ENCODE measurements around the gene GSTM3. TPM values are rescaled to one million over a fixed set of nuclear protein-coding genes. Genes with fewer than 3 reads are reported as not detected.

The GSTM3 gene
- total RNA-seq: 100 to 1,000 TPM in 3 of 4 donors, 10 to 100 TPM in 1; 61.1 to 162 (median 132) TPM

DNA sequence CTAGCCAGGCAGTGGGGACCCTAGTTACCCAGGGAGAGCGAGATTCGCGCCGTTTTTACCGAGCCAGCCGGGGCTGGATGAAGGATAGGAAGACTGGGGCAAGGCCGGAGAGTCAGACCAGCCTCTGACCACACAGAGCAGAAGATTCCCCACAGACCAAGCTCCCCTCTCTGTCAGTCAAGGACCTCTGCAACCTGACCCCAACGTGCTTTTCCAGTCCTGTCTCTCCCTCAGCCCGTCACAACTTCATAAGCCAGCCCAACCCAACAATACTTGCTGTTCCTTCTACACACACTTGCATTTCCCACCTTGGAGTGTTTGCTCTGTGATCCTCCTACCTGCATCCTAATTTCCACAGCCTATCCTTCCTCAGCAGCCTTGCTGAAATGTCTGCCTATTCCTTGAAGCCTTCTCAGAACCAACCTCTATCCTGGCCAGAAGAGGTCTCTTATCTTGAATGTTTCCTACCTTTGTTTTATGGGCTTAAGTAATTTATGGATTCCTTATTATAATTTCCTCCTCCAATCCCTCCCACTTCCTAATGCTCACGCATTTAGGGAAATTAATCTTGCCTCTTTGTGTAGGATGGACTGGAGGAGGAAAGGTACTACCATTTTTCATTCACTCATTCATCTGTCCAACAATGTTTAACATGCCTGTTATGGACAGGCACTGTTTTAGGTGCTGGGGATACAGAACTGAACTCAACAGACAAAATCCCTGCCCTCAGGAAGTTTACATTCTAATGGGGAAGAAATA, at the start of gene GSTM3:
GSTM3 (minus strand) TSS at position 424 of the 759 bp plus-strand sequence. CDS start 751 bp downstream, outside the sequence.
- Histone ChIP-seq H3K4me1 (peaks cover 6 to 9% of the 10 kb centered on the region in 2 donors), H3K36me3 (peaks cover 0 to 11% of the 10 kb centered on the region in 2 donors), H3K4me3 (replicated peaks in 1 of 3) (peak within 1 kb of the TSS; percentile 23 to 85 (median 60)), H3K27ac (peak within 1 kb of the TSS; percentile 39 to 74 (median 56)), H3K9me3 (no peaks in the 10 kb centered on the region), H3K27me3 (no peaks in the 10 kb centered on the region)
- WGBS, 2 donors: 4 to 20% methylated on average over 9 to 10 of the region's 10 CpGs
- TF ChIP-seq CTCF (IDR thresholded peaks at IDR 0.05): no peak
- no peak for TF ChIP-seq POLR2A (IDR thresholded peaks at IDR 0.05)
- intact Hi-C loops (cut with DNase I): no loop called here
- DNase-seq: no peak

- Histone ChIP-seq H3K4me1 (peaks cover 26 to 55% of the 10 kb centered on the region in 2 donors), H3K27ac (no peak overlapping the region), H3K36me3 (no peaks in the 10 kb centered on the region), H3K4me3 (replicated peaks in 1 of 3) (no peak overlapping the region), H3K9me3 (no peaks in the 10 kb centered on the region), H3K27me3 (no peaks in the 10 kb centered on the region)
- no peak for DNase-seq
- intact Hi-C loops (cut with DNase I): no loop called here
- no peak for TF ChIP-seq CTCF (IDR thresholded peaks at IDR 0.05)
- 82 to 100% methylated on average over 2 of the region's 2 CpGs for WGBS, 2 donors
Observed at GRCh38 chr1:109790329-109790728, 49.5 kb upstream of the GSTM3 start.

- Histone ChIP-seq H3K4me1 (peaks cover 26 to 55% of the 10 kb centered on the region in 2 donors), H3K9me3 (no peaks in the 10 kb centered on the region), H3K4me3 (replicated peaks in 1 of 3) (no peak overlapping the region), H3K27me3 (no peaks in the 10 kb centered on the region), H3K27ac (no peak overlapping the region), H3K36me3 (no peaks in the 10 kb centered on the region)
- intact Hi-C loops (cut with DNase I): no loop called here
- WGBS, 2 donors: 88 to 90% methylated on average over 9 of the region's 9 CpGs
- no peak for TF ChIP-seq POLR2A (IDR thresholded peaks at IDR 0.05)
- no peak for TF ChIP-seq CTCF (IDR thresholded peaks at IDR 0.05)
- no peak for DNase-seq
Observed at GRCh38 chr1:109789551-109790180, 48.8 kb upstream of the GSTM3 start.

GRCh38 chr1:109788695-109789521, 48.1 kb upstream of the GSTM3 start:
- H3K36me3 ChIP-seq: no peaks in the 10 kb centered on the region
- H3K27ac ChIP-seq: no peak overlapping the region
- TF ChIP-seq POLR2A (IDR thresholded peaks at IDR 0.05) (no peak), CTCF (IDR thresholded peaks at IDR 0.05) (no peak)
- no peak for DNase-seq
- H3K4me1 ChIP-seq: peaks cover 26 to 48% of the 10 kb centered on the region in 2 donors
- no peak overlapping the region for H3K4me3 ChIP-seq (replicated peaks in 1 of 3)
- no peaks in the 10 kb centered on the region for H3K9me3 ChIP-seq
- H3K27me3 ChIP-seq: no peaks in the 10 kb centered on the region
- WGBS, 2 donors: 83 to 90% methylated on average over 6 to 7 of the region's 9 CpGs
- intact Hi-C loops (cut with DNase I): no loop called here
